ENCODE measurements around the gene SNCAIP. TPM values are rescaled to one million over a fixed set of nuclear protein-coding genes. Genes with fewer than 3 reads are reported as not detected.

The SNCAIP gene
- total RNA-seq, 3 donors from 2014 or later (not counting 1 experiment from before 2014, with no cell fraction given) = 0.73 TPM; not detected in 2

DNA sequence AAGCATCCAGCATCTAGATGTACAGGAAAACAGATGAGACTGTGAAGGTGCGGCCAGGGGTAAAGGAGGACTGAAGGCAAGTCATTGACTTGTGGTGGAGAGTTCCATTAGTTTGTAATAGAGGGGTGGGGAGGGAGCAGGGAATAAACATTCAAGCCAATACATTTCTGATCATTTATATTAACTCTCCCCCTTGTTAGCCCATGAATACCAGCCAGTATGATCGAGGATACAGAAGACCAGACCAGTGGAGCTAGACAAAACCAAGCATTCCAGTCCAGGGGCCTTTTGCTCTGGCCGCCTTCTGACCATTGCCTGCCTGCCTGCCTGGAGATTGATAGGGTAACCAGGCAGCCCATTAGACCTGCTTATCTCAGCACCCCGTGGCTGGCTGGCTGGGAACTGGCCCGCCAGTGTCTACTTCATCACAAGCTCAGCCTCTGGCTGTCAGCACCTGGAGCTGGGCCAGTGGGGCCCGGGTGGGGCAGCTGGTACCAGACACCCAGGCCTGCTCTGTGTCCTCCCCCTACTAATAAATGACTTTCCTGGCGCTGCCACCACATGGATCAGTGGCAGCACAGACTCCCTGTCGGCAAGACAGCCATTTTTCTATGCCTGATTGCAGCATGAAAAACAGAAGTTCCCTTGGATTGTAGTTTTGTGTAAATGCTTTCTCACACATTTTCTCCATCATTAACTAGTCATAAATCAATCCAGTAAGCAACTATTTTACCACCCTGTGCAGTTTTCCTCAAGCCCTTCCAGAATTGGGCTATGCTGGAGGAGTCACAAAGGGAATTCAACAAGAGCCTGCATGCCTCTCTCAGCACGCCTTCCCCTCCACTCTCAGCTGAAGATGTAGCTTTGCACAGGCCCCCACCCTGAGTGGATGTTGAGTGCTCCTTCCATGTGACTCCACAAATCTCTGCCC lies 181.3 kb downstream of the SNCAIP start:
- Histone ChIP-seq H3K27ac (ENCODE audit: low read length) (no peak overlapping the region), H3K27me3 (ENCODE audit: control insufficient read depth, insufficient read depth, low read length) (no peaks in the 10 kb centered on the region), H3K4me1 (ENCODE audit: control insufficient read depth, insufficient read depth, low read length) (no peaks in the 10 kb centered on the region), H3K4me3 (ENCODE audit: low read length) (no peak overlapping the region), H3K36me3 (ENCODE audit: control insufficient read depth, insufficient read depth, low read length) (no peaks in the 10 kb centered on the region), H3K9me3 (ENCODE audit: control insufficient read depth, insufficient read depth, low read length) (no peaks in the 10 kb centered on the region)
- ATAC-seq (no peak), DNase-seq (no peak)
- no peak overlapping the region for H3K4me3 Mint-ChIP-seq
- 68% methylated on average over 9 of the region's 9 CpGs for WGBS (ENCODE audit: insufficient coverage)
- intact Hi-C loops (cut with micrococcal nuclease) = no loop called here
- no peaks in the 10 kb centered on the region for H3K4me1 Mint-ChIP-seq
- TF ChIP-seq, protein P1, sequence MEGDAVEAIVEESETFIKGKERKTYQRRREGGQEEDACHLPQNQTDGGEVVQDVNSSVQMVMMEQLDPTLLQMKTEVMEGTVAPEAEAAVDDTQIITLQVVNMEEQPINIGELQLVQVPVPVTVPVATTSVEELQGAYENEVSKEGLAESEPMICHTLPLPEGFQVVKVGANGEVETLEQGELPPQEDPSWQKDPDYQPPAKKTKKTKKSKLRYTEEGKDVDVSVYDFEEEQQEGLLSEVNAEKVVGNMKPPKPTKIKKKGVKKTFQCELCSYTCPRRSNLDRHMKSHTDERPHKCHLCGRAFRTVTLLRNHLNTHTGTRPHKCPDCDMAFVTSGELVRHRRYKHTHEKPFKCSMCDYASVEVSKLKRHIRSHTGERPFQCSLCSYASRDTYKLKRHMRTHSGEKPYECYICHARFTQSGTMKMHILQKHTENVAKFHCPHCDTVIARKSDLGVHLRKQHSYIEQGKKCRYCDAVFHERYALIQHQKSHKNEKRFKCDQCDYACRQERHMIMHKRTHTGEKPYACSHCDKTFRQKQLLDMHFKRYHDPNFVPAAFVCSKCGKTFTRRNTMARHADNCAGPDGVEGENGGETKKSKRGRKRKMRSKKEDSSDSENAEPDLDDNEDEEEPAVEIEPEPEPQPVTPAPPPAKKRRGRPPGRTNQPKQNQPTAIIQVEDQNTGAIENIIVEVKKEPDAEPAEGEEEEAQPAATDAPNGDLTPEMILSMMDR (IDR thresholded peaks at IDR 0.05) = no peak
- H3K36me3 Mint-ChIP-seq = no peaks in the 10 kb centered on the region
- no peak overlapping the region for H3K27ac Mint-ChIP-seq
- H3K9me3 Mint-ChIP-seq = peaks cover 5 to 7% of the 10 kb centered on the region in 2 donors
- H3K27me3 Mint-ChIP-seq (ENCODE audit: low read depth in 2 of 2) = peaks cover 0 to 1% of the 10 kb centered on the region in 2 donors

GRCh38 chr5:122494109-122494508 lies 182.1 kb downstream of the SNCAIP start:
- Mint-ChIP-seq H3K4me1 (no peaks in the 10 kb centered on the region), H3K27ac (no peak overlapping the region), H3K4me3 (no peak overlapping the region), H3K9me3 (peaks cover 3 to 4% of the 10 kb centered on the region in 2 donors), H3K36me3 (no peaks in the 10 kb centered on the region), H3K27me3 (ENCODE audit: low read depth in 2 of 2) (peaks cover 0 to 3% of the 10 kb centered on the region in 2 donors)
- WGBS (ENCODE audit: insufficient coverage) = 95% methylated on average over 3 of the region's 4 CpGs
- Histone ChIP-seq H3K9me3 (ENCODE audit: control insufficient read depth, insufficient read depth, low read length) (no peaks in the 10 kb centered on the region), H3K36me3 (ENCODE audit: control insufficient read depth, insufficient read depth, low read length) (no peaks in the 10 kb centered on the region), H3K27ac (ENCODE audit: low read length) (no peak overlapping the region), H3K4me3 (ENCODE audit: low read length) (no peak overlapping the region), H3K27me3 (ENCODE audit: control insufficient read depth, insufficient read depth, low read length) (no peaks in the 10 kb centered on the region), H3K4me1 (ENCODE audit: control insufficient read depth, insufficient read depth, low read length) (no peaks in the 10 kb centered on the region)
- intact Hi-C loops (cut with micrococcal nuclease) = no loop called here
- ATAC-seq (no peak), DNase-seq (no peak)
- TF ChIP-seq, protein P1 (IDR thresholded peaks at IDR 0.05) = no peak

DNA sequence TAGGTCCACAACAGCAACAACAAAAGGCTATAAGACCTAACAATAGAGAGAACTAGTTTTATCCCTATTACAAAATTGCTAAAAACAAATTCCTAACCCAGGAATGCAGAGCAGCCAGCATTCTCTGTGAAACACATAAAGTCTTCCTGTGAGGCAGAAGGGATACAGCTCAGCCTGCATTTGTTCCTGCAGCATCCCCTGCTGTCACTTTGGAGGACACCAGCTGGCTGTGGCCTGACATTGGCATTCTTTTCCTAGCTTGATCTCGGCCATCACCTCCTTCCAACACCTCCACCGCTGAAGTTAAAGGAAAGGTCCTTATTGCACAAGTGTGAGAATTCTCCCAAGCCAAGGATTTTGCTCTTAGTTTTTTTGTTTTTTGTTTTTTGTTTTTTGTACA lies 186.1 kb downstream of the SNCAIP start:
- ATAC-seq (no peak), DNase-seq (no peak)
- H3K27me3 ChIP-seq (ENCODE audit: control insufficient read depth, insufficient read depth, low read length) = no peaks in the 10 kb centered on the region
- no peaks in the 10 kb centered on the region for H3K4me1 Mint-ChIP-seq
- no peaks in the 10 kb centered on the region for H3K4me1 ChIP-seq (ENCODE audit: control insufficient read depth, insufficient read depth, low read length)
- intact Hi-C loops (cut with micrococcal nuclease) = no loop called here
- H3K27me3 Mint-ChIP-seq (ENCODE audit: low read depth in 2 of 2) = peaks cover 0 to 3% of the 10 kb centered on the region in 2 donors
- H3K27ac ChIP-seq (ENCODE audit: low read length) = no peak overlapping the region
- H3K4me3 ChIP-seq (ENCODE audit: low read length) = no peak overlapping the region
- 75% methylated on average over 1 of the region's 2 CpGs for WGBS (ENCODE audit: insufficient coverage)
- H3K4me3 Mint-ChIP-seq = no peak overlapping the region
- no peak overlapping the region for H3K27ac Mint-ChIP-seq
- peaks cover 0 to 2% of the 10 kb centered on the region in 2 donors for H3K9me3 Mint-ChIP-seq
- H3K36me3 Mint-ChIP-seq = no peaks in the 10 kb centered on the region
- H3K36me3 ChIP-seq (ENCODE audit: control insufficient read depth, insufficient read depth, low read length) = no peaks in the 10 kb centered on the region
- TF ChIP-seq, protein P1 (IDR thresholded peaks at IDR 0.05) = no peak
- no peaks in the 10 kb centered on the region for H3K9me3 ChIP-seq (ENCODE audit: control insufficient read depth, insufficient read depth, low read length)

Measured in natural killer cell (primary cell).